Lung (tissue), 12 donors: ENCODE results near the gene ID1. TPM values are rescaled to one million over a fixed set of nuclear protein-coding genes. Genes with fewer than 3 reads are reported as not detected.

ENCODE experiments used
- ATAC-seq: fragments of 200-7000 bp; cut with Tn5 transposase; one replicate; pipeline ENCODE4 v1.9.1; 2020; ENCODE audit warnings: moderate number of reproducible peaks; ENCODE audit not compliant: insufficient read depth, low FRiP score
- DNase-seq, 3 donors: peaks; one replicate each; pipeline ENCODE4 v3.0.0-alpha.2; 2013 to 2017
- H3K27ac ChIP-seq, 2 donors: one replicate each; pipeline ENCODE4 v1.5.1; 2013; ENCODE audit warnings: mild to moderate bottlenecking in 2 of 2, moderate library complexity in 2 of 2, control low read depth in 1 of 2, inconsistent platforms in 1 of 2, low read depth in 1 of 2, low read length in 1 of 2
- H3K27me3 ChIP-seq, 3 donors: one replicate each; pipeline ENCODE4 v1.5.1; 2013; ENCODE audit warnings: low read length in 2 of 3; ENCODE audit not compliant: control insufficient read depth in 3 of 3, insufficient read depth in 3 of 3
- H3K36me3 ChIP-seq, 4 donors: one replicate each; pipeline ENCODE4 v1.5.1; 2013; ENCODE audit warnings: low read length in 4 of 4, mild to moderate bottlenecking in 1 of 4, moderate library complexity in 1 of 4; ENCODE audit not compliant: control insufficient read depth in 4 of 4, insufficient read depth in 4 of 4
- H3K4me1 ChIP-seq, 5 donors: one replicate each; pipeline ENCODE4 v1.5.1; 2013; ENCODE audit warnings: low read length in 5 of 5, mild to moderate bottlenecking in 2 of 5, moderate library complexity in 1 of 5; ENCODE audit not compliant: control insufficient read depth in 5 of 5, insufficient read depth in 5 of 5
- H3K4me3 ChIP-seq: one replicate; pipeline ENCODE4 v1.5.1; 2013; ENCODE audit warnings: mild to moderate bottlenecking, control low read depth, moderate library complexity
- H3K9ac ChIP-seq, 2 donors: one replicate each; pipeline ENCODE4 v1.5.1; 2013; ENCODE audit warnings: low read length in 2 of 2, control low read depth in 1 of 2; ENCODE audit not compliant: insufficient read depth in 1 of 2
- H3K9me3 ChIP-seq, 4 donors: one replicate each; pipeline ENCODE4 v1.5.1; 2013; ENCODE audit warnings: low read length in 3 of 4, mild to moderate bottlenecking in 1 of 4, moderate library complexity in 1 of 4; ENCODE audit not compliant: control insufficient read depth in 4 of 4, insufficient read depth in 3 of 4
- WGBS, 2 donors: extraction: QIAGEN DNeasy Blood & Tissue Kit; methylation state at CpG; one replicate each; pipeline ENCODE4 v1.1.7; 2013; 5-methylcytosine and 5-hydroxymethylcytosine counted together
- polyA plus RNA-seq, 2 donors: library from polyadenylated mRNA; stranded (reverse); fragments of 200-250 nt; gene quantifications; one replicate each; pipeline ENCODE4 v1.2.1, GENCODE V29; 2013
- total RNA-seq, 2 donors: library from RNA; depleted of rRNA in 1 of 2; stranded (reverse); fragments of >200 nt in 1 of 2; gene quantifications; one replicate each; pipeline ENCODE4 v1.2.1, GENCODE V29; 2014 to 2021
- TF ChIP-seq, protein P1 (sequence below): IDR thresholded peaks from 2 replicates; pipeline ENCODE4 v1.5.1; 2012; ENCODE audit warnings: mild to moderate bottlenecking; ENCODE audit errors: control extremely low read depth, extremely low read depth
- donor health status: control.
- donor health status: control.
- donor health status: Bipolar disorder and iron deficiency.
- donor health status: healthy.
- donor health status: DM: yes; HTN: yes; CAD: no.

ID1 gene
- total and polyA plus RNA-seq, 4 donors = 251 to 824 (median 344) TPM

DNA sequence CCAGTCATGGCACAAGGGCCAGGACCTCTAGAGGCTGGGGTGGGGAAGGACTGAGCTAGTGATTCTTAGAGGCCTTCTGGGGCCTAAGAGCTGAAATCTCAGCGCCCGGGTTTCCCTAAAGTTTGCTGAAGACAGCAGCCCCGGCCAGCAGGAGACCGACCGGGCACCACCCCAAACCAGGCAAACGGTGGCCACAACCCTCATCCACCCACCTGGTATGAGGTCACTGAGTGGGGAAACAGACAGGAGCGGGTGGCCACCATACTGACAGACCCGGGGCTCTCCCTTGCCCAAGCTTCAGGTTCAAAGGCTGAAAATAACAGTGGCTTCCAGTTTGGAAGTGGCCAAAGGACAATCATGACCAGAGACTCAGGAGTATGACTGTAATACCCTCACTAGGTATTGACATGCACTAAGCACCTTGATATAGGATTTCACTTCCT lies 35.0 kb upstream of the ID1 start:
- TF ChIP-seq, protein P1, sequence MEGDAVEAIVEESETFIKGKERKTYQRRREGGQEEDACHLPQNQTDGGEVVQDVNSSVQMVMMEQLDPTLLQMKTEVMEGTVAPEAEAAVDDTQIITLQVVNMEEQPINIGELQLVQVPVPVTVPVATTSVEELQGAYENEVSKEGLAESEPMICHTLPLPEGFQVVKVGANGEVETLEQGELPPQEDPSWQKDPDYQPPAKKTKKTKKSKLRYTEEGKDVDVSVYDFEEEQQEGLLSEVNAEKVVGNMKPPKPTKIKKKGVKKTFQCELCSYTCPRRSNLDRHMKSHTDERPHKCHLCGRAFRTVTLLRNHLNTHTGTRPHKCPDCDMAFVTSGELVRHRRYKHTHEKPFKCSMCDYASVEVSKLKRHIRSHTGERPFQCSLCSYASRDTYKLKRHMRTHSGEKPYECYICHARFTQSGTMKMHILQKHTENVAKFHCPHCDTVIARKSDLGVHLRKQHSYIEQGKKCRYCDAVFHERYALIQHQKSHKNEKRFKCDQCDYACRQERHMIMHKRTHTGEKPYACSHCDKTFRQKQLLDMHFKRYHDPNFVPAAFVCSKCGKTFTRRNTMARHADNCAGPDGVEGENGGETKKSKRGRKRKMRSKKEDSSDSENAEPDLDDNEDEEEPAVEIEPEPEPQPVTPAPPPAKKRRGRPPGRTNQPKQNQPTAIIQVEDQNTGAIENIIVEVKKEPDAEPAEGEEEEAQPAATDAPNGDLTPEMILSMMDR = no peak
- H3K27ac ChIP-seq = peak overlapping the region in 1 of 2 donors; percentile 78
- no peak overlapping the region for H3K9ac ChIP-seq
- no peaks in the 10 kb centered on the region for H3K9me3 ChIP-seq
- H3K4me3 ChIP-seq = no peak overlapping the region
- no peak for ATAC-seq
- 67 to 75% methylated on average over 8 of the region's 8 CpGs for WGBS, 2 donors
- H3K36me3 ChIP-seq = peaks cover 0 to 30% (median 4%) of the 10 kb centered on the region in 4 donors
- H3K4me1 ChIP-seq = peaks cover 0 to 35% (median 12%) of the 10 kb centered on the region in 5 donors
- H3K27me3 ChIP-seq = no peaks in the 10 kb centered on the region
- DNase-seq = no peak

DNA sequence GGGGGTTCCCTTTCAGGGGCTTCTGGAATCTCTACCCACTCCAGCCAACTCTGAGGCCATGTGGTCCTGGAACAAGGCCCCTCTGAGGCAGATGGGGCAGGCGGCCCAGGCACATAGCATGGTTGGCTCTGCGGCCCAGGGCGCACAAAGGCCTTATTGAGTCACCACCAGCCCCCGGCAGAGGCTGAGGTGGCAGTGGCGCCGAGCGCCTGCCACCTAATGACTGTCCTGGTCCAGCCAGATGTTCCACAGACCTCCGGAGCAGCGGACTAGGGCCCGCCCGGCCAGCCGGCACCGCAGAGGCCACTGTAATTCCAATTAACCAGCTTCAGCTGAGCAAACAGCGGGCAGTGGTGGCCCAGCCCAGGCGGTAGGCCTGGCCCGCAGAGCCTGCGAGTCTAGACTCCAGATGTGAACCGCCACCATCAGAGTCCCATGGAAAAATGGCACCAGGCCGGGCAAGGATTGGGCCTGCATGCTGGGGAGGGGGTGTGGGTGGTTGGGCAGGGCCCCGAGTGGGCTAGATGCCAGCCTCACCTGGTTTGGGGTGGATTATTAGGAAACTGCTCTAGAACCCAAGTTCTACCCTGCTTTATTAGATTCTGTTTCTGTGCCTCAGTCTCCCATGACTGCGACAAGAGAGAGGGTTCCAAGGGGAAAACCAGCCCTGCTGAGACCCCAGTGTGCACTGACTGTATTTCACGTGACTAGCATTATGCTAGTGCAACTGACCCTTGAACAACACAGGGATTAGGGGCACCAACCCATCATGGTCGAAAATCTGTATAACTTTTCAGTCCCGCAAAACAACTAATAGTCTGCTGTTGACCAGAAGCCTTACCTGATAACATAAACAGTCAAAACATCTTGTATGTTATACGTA lies 34.1 kb upstream of the ID1 start:
- H3K27me3 ChIP-seq = no peaks in the 10 kb centered on the region
- H3K4me3 ChIP-seq = no peak overlapping the region
- no peaks in the 10 kb centered on the region for H3K9me3 ChIP-seq
- H3K4me1 ChIP-seq = peaks cover 0 to 35% (median 12%) of the 10 kb centered on the region in 5 donors
- peaks cover 0 to 26% (median 3%) of the 10 kb centered on the region in 4 donors for H3K36me3 ChIP-seq
- peak overlapping the region; percentile 24 to 64 for H3K27ac ChIP-seq
- H3K9ac ChIP-seq = no peak overlapping the region
- no peak for ATAC-seq
- TF ChIP-seq, protein P1 = no peak
- no peak for DNase-seq
- WGBS, 2 donors = 93 to 95% methylated on average over 24 to 25 of the region's 25 CpGs

DNA sequence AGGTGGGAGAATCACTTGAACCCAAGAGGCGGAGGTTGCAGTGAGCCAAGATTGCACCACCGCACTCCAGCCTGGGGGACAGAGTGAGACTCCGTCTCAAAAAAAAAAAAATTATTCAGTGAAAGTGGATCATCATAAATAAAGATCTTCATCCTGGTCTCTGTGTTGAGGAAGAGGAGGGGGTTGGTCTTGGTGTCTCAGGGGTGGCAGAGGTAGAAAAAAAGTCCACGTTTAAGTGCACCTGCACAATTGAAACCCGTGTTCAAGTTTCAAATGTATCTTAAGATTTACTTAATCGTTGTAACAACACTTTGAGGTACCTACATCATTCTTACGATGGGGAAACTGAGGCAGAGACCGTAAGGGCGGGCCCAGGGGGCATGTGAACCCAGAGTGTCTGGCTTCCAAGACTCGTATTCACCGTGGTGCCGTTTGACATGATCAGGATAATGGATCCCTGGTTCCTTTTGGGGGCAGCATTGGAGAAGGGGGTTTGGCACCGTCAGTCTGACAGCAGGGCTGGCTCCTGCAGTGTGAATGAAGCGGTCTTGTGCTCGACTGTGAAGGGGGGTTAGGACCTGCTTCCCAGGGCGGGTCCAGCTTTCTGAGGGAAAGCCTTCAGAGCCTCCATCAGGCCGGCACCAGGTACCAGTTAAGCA lies 32.9 kb upstream of the ID1 start:
- Histone ChIP-seq H3K36me3 (peaks cover 0 to 19% (median 0%) of the 10 kb centered on the region in 4 donors), H3K9ac (peak overlapping the region; percentile 26 to 87), H3K27me3 (no peaks in the 10 kb centered on the region), H3K27ac (peak overlapping the region; percentile 73 to 97), H3K9me3 (no peaks in the 10 kb centered on the region), H3K4me3 (no peak overlapping the region), H3K4me1 (peaks cover 0 to 35% (median 12%) of the 10 kb centered on the region in 5 donors)
- no peak for ATAC-seq
- TF ChIP-seq, protein P1 = no peak
- DNase-seq = no peak
- 20 to 24% methylated on average over 17 of the region's 17 CpGs for WGBS, 2 donors
